ENCODE measurements around the gene SSUH2.
A peak's percentile ranks its signal among the peaks of the same experiment; 100 is the strongest.
"Not testable (repeated sequence)": the region's sequence is repeated elsewhere in the genome, so short reads cannot be mapped to it uniquely, and the experiment has no call there.

Gene SSUH2

DNA sequence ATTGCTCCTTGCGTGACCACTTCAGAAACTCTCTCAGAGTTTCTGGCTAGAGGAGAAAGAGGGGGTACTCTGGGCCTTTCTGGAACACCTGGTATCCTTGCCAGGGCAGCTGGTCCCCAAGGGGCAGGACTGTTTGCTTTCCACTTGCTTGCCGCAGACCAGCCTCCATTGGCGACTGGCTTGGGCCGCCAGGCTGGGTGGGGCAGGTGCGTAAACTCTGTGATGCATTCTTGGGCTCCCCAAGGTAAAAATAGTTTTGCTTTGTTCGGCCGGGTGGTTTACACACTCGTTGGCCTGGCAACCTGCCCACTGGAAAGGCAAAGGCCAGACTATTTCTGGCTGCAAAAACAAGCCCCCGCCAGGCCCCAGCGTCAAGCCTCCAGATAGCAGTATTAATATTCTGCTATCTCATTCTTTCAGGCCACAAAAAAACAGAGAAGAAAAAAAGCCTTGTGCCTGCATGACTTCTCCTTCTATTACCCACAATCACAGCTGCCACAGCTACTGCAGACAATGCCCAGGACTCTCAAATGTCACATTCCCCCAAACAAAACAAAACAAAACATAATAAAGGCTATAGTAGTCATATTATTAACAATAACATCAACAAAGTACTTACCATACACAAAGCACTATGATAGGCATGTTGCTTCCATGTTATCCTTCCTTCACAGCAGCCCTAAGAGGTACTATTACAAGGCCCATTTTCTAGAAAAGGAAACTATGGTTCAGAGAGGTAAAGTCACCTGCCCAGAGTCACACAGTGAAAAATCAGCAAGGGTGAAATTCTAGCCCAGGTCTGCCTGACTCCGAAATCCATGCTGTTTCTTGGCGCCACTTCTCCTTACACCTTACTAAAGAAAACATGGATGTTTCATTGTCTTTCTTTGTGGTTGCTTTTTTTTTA, 14.0 kb upstream of the SSUH2 start:
- peak; percentile 24 for DNase-seq (ENCODE audit: low read depth)

DNA sequence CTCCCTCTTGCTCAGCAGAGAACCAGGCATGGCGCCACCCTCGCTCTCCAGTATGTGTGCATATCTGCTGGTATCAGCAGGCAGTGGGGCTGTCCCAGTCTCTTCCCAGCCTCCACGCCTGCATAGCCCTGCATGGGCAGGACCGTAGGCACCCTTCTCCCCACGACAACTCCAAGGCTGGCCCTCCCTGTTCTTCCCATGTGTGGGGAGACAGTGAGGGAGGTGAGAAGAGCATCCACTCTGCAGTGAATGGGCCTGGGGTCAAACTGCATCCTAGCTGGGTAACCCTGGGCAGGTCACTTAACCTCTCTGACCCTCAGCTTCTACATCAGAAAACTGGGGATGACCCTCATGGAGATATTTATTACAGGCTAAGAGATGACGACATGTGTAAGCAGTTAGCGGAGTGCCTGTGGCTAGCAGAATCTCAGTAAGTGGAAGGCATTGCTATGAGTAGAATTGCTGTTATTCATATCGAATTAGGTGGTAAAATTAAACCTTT, 13.3 kb upstream of the SSUH2 start:
- no peak for DNase-seq (ENCODE audit: low read depth)

DNA sequence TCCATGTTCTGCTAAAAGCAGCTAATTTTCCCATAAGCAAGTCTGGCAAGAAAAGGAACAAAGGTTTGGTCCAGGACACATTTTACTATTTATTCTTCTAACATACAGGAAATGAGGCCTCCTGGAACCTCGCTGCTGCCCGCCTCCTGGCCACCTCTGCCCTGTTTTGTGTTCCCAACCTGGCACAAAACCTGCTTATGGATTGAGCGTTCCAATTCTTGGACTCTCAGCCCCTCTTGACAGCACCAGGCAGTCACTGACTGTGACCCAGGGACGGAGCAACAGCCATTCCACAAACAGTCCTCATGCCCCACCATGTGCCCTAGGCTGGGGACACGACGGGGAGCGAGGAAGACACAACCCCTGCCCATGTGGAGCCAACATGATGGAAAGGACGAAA, 11.6 kb upstream of the SSUH2 start:
- DNase-seq (ENCODE audit: low read depth): no peak

DNA sequence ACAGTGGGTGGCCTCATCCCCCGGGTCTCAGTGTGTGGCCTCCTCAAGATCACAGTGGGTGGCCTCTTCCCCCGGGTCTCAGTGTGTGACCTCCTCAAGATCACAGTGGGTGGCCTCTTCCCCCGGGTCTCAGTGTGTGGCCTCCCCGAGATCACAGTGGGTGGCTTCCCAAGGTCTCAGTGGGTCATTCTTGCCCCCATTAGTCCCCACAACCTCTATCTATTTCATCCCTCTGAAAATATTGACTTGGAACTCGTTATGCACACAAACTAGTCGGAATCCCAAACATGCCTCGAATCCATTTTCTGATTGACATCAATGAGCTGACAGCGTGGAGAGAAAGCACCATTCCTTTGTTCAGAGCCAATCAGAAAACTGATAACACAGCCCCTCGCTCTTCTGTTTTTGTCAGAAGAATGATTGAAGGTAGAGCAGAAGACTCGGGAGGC, 10.8 kb upstream of the SSUH2 start:
- no peak for DNase-seq (ENCODE audit: low read depth)

GRCh38 chr3:8654572-8655329, 10.2 kb upstream of the SSUH2 start:
- DNase-seq (ENCODE audit: low read depth): not testable (repeated sequence)

GRCh38 chr3:8653800-8654408, 9.3 kb upstream of the SSUH2 start:
- DNase-seq (ENCODE audit: low read depth): no peak

DNA sequence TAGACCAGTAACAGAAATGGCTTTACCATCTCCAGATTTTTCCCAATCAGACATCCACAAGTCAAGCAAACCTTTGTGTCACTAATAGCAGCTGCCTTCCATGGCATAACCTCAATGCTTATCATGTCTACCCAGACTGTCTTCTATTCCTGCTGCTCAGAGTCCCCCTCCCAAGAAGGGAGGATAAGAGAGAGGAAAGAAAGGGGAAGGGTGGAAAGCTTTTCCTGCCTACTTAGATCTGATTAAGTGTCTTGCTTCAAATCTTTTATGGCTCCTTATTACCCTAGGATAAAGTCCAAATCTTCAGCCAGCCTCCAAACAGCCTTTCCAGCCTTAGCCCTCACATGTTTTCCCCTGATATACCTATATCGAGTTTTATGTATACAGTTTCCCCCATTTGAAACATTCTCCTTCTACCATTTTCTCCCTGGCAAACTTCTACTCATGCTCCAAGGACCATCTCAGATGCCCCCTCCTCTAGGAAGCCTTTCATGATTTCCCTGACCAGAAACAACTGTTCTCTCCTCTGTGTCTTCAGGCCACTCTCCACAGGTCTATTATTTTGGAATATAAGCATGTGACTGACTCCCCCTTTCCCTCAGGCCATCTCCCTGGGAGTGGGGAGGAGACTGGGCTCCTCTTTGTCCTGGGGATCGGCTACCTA, 7.9 kb upstream of the SSUH2 start:
- DNase-seq (ENCODE audit: low read depth): peak; percentile 5

DNA sequence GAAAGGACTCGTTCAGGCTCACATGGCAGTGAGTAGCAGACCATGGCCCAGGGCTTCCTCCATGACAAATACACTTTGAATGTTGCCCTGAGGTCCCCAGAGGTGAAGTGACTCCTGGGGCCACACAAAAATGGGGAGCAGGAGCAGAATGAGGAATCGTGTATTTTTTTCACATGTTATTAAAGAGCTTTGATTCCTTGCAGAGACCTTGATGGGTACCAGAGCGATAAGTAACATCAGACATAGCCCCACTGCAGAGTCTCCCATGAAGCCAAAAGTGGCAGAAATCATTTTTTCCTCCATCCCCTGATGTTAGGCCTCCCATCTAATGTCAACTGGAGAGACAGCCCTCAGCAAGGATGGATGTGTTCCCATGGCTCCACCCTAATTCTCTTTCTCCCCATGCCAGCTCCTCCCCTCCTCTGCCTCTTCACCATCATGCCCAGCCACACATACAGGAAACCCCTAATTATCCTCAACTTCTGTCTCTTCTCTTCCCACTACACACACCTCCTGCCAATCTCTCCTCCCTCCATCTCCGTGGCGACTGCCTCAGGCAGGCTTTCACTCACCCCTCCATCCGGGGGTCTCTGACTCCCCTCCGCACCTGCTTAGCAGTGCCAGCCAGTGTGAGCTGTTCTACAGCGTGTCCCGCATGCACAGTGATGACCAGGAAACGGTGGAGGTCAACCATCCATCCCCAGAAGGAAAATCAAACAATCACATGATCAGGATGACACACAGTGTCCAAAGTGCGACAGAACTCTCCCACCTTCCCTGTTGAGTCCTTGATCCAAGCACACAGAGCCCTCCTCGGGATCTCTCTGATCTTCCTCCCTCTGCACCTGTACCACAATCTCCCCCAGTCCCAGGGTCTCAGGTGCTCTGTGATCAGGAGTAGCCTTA, 7.1 kb upstream of the SSUH2 start:
- DNase-seq (ENCODE audit: low read depth): no peak

- no peak for DNase-seq (ENCODE audit: low read depth)
Measured at GRCh38 chr3:8650583-8651416, 6.2 kb upstream of the SSUH2 start.

DNA sequence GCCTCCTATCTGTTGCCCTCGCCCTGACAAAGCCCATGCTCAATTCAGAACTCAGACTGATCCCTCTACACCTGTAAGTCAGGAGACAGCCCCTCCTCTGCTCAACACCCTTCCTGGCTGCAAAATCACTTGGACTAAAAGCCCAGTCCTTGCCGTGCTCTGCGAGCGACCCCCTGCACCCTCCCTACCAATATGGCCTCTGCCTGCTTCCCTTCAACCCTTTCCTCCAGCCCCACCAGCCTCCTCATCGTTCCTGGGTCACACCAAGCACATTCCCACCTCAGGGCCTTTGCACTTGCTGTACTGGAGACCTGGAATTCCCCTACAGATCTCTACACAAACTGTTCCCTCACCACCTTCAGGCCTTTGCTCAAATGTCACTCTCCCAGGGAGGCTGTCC, 5.2 kb upstream of the SSUH2 start:
- DNase-seq (ENCODE audit: low read depth): no peak

GRCh38 chr3:8648909-8649741, 4.5 kb upstream of the SSUH2 start:
- DNase-seq (ENCODE audit: low read depth): no peak

DNA sequence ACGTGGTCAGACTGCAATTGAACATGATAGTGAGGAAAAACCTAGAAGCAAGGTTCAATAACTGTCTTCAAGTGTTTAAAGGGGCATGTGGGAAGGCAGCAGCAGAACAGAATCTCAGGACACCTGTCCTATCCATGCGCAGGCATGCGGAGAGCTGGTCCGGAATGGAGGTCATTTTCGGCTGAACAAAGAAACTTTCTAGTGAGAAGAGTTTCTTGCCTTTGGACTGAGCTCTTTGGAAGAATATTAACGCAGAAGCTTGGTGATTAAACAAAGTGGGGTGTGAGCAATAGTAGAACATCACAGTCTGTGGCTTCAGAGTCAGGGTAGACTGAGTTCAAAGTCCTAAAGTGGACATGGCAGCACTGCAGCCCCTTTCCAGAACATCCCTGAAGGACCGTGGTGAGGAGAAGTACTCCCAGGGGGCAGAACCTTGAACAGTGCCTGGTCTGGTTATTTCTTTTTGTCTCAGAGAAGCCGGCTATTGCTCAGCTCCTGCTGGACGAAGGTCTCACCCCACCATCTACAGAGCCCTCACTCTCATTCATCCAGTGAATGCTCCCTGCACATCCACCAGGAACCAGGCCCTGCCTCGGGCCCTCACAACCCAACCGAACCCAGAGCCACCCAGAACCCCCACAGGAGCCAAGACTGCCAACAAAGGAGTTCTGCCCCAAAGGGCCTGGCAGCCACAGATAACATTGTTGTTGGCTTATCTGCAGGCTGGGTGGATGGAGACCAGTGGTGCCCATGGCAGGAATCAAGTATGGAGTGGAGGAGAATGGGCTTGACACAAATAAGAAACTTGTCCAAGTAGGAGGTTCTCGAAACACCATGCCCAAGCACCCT, 2.8 kb upstream of the SSUH2 start:
- no peak for DNase-seq (ENCODE audit: low read depth)

DNA sequence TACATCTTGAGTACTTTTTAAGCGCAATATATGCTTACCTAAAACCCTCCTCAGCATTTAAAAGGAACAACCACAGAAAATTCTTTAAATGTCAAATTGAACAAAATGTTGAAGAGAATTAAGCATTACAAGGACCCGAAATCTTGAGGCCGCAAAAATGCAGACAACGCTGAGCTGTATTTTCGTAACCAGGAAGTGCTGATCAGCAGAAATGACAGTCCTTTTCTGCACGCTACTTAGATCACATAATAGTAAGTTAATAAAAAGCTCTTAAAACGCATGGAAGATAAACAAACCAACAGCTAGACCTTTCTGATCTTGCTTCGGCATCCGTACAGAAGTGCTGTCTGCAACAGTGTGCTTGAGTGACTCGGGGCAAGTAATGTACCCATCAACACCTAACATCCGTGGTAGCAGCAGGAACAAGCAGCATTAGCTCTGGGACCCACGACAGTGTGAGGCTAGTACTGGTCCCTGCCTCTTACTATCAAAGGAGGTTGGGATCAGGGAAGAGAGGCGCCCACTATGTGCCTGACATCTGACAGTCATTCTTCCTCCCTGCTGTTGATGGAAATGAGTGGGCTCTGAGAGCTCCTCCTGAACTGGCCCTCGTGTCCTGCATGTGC, 1.8 kb upstream of the SSUH2 start:
- DNase-seq (ENCODE audit: low read depth): no peak

GRCh38 chr3:8645712-8646111, 1.1 kb upstream of the SSUH2 start:
- no peak for DNase-seq (ENCODE audit: low read depth)

DNA sequence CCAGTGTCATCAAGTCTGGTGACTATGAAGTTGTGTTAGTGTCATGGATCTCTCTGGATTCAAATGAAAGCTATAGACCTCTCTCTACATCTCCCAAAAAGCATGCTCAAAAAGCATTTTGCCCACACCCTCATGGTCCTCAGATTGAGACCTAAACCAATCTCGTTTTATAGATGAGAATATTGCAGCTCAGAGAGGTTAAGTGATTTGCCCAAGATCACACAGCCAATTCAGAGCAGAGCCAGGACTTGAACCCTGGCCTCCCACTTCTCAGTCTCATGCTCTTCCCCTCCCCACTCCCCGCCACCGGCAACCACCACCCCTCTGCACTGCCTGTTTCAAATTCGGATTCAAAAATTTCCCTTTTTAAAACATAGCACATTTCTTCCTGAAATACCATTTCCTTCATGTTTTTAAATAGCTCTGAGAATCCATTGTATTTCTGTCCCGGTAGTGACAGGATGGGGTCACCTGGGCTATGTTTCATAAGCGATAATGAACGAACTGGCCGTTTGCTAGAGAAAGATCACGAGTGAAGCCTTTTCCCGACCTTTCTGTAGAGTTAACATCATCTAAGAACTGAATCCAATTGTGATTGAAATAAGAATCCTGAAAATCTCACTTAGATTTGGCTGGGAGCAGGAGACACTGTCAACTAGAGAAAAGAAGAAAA, 769 bp downstream of the SSUH2 start:
- DNase-seq (ENCODE audit: low read depth): no peak

GRCh38 chr3:8642001-8642400, 2.6 kb downstream of the SSUH2 start:
- no peak for DNase-seq (ENCODE audit: low read depth)

- DNase-seq (ENCODE audit: low read depth): no peak
Measured at GRCh38 chr3:8641472-8641871, 3.1 kb downstream of the SSUH2 start.

All from CMK (cell line).